HCT116 (cell line): Measurements from ENCODE around the gene CHCHD3. TPM values are rescaled to one million over a fixed set of nuclear protein-coding genes. Genes with fewer than 3 reads are reported as not detected.

Experiments used
- ATAC-seq: fragments of 200-7000 bp; cut with Tn5 transposase; 2 replicates; pipeline ENCODE4 v1.9.1; 2020; ENCODE audit warnings: mild to moderate bottlenecking, moderate library complexity
- BruUV-seq: library from RNA; stranded (reverse); fragments of 400-500 nt; replicated peaks from 2 replicates; lab custom pipeline; 2021; lab: Mats Ljungman, UMichigan
- CTCF ChIA-PET: fragments of 300-600 bp; sonication (Branson Sonifier 250); formaldehyde crosslinking; loops from one replicate; lab custom pipeline; 2021; ENCODE audit warnings: antibody characterized with exemption; lab: Charles Lee
- POLR2A ChIA-PET: fragments of 300-600, 350-600 bp; sonication (Branson Sonifier 250); formaldehyde crosslinking; loops from one replicate; lab custom pipeline; 2021; ENCODE audit warnings: antibody characterized with exemption; lab: Charles Lee
- RAD21 ChIA-PET, 2 experiments: fragments of 300-600 bp; sonication (Branson Sonifier 250); formaldehyde crosslinking; loops; one replicate each; lab custom pipeline; 2023; ENCODE audit warnings: low total read pairs in 2 of 2; ENCODE audit not compliant: uncharacterized antibody in 2 of 2, unreplicated experiment in 2 of 2, low non-redundant PET in 1 of 2; lab: Charles Lee
- DNase-seq: peaks from one replicate; pipeline ENCODE4 v3.0.0-alpha.2; 2010; ENCODE audit warnings: low read depth, low spot score
- H2AFZ ChIP-seq: fragments of 200-600 bp; shearing (Covaris generic), sonication (generic); 2 replicates; pipeline ENCODE4 v1.6.1; 2017; ENCODE audit warnings: low read depth, mixed run types, mixed read lengths, antibody characterized with exemption, low read length; ENCODE audit not compliant: poor library complexity, severe bottlenecking
- H3K27ac ChIP-seq: 2 replicates; pipeline ENCODE4 v1.5.1; 2012; ENCODE audit warnings: low read depth, low read length
- H3K27me3 ChIP-seq: fragments of 200-600 bp; sonication (generic); 2 replicates; pipeline ENCODE4 v1.6.1; 2016; ENCODE audit warnings: mixed run types, low read length, mixed read lengths; ENCODE audit not compliant: insufficient read depth
- H3K36me3 ChIP-seq, 2 experiments: fragments of 200-500 bp in 1 of 2; fragments of 200-600 bp in 1 of 2; sonication (Bioruptor generic) in 1 of 2; sonication (generic) in 1 of 2; 2 replicates each; pipeline versions ENCODE4 v1.5.1 to v1.6.1; 2014 to 2016; ENCODE audit warnings: low read length in 2 of 2, inconsistent platforms in 1 of 2, mixed read lengths in 1 of 2, mixed run types in 1 of 2; ENCODE audit not compliant: insufficient read depth in 2 of 2, control insufficient read depth in 1 of 2
- H3K4me1 ChIP-seq, 2 experiments: fragments of 200-600 bp in 1 of 2; sonication (generic) in 1 of 2; 2 replicates each; pipeline versions ENCODE4 v1.5.1 to v1.6.1; 2012 to 2017; ENCODE audit warnings: low read length in 2 of 2, inconsistent platforms in 1 of 2, mild to moderate bottlenecking in 1 of 2, mixed read lengths in 1 of 2, mixed run types in 1 of 2, moderate library complexity in 1 of 2; ENCODE audit not compliant: insufficient read depth in 2 of 2, control insufficient read depth in 1 of 2
- H3K4me2 ChIP-seq: fragments of 200-600 bp; sonication (generic); 2 replicates; pipeline ENCODE4 v1.6.1; 2017; ENCODE audit warnings: mixed run types, low read length, mixed read lengths
- H3K4me3 ChIP-seq, 2 experiments: fragments of 200-600 bp in 1 of 2; sonication (generic) in 1 of 2; replicated peaks in 1 of 2; 2 replicates each; pipeline ENCODE4 v1.5.1; 2011 to 2016; ENCODE audit warnings: low read length in 2 of 2, control low read depth in 1 of 2, low read depth in 1 of 2, mild to moderate bottlenecking in 1 of 2, mixed read lengths in 1 of 2, mixed run types in 1 of 2
- H3K79me2 ChIP-seq: fragments of 200-600 bp; sonication (generic); 2 replicates; pipeline ENCODE4 v1.6.1; 2017; ENCODE audit warnings: mild to moderate bottlenecking, mixed run types, low read length, moderate library complexity, mixed read lengths; ENCODE audit not compliant: insufficient read depth
- H3K9ac ChIP-seq: fragments of 200-600 bp; sonication (generic); 2 replicates; pipeline ENCODE4 v1.6.1; 2016; ENCODE audit warnings: low read length, mixed read lengths
- H3K9me2 ChIP-seq: fragments of 200-600 bp; sonication (generic), shearing (Covaris generic); 2 replicates; pipeline ENCODE4 v1.6.1; 2017; ENCODE audit warnings: mixed run types, mild to moderate bottlenecking, moderate library complexity; ENCODE audit not compliant: insufficient read depth
- H3K9me3 ChIP-seq, 2 experiments: fragments of 200-500 bp in 1 of 2; fragments of 200-600 bp in 1 of 2; sonication (Bioruptor generic) in 1 of 2; sonication (generic) in 1 of 2; 2 replicates each; pipeline ENCODE4 v1.6.1; 2014 to 2017; ENCODE audit warnings: low read length in 2 of 2, mixed read lengths in 2 of 2, inconsistent platforms in 1 of 2, low read depth in 1 of 2, mild to moderate bottlenecking in 1 of 2, mixed run types in 1 of 2, moderate library complexity in 1 of 2; ENCODE audit not compliant: control insufficient read depth in 1 of 2, insufficient read depth in 1 of 2
- H4K20me1 ChIP-seq: fragments of 200-600 bp; sonication (generic), shearing (Covaris generic); 2 replicates; pipeline ENCODE4 v1.6.1; 2017; ENCODE audit warnings: mixed run types, mild to moderate bottlenecking, moderate library complexity; ENCODE audit not compliant: insufficient read depth
- CBX3 ChIP-seq: IDR thresholded peaks from 2 replicates; pipeline ENCODE4 v1.6.1; 2012; ENCODE audit warnings: low read depth
- ELF1 ChIP-seq: IDR thresholded peaks from 2 replicates; pipeline ENCODE4 v1.6.1; 2012; ENCODE audit warnings: low read depth, borderline replicate concordance
- EZH2 ChIP-seq: fragments of 200-600 bp; sonication (generic); IDR thresholded peaks from 2 replicates; pipeline ENCODE4 v1.6.1; 2017; ENCODE audit warnings: antibody characterized with exemption, mixed run types
- EZH2phosphoT487 ChIP-seq: fragments of 200-600 bp; IDR thresholded peaks from 2 replicates; pipeline ENCODE4 v1.6.1; 2018; ENCODE audit warnings: antibody characterized with exemption, borderline replicate concordance
- JUND ChIP-seq: IDR thresholded peaks from 2 replicates; pipeline ENCODE4 v1.6.1; 2012
- POLR2A ChIP-seq: IDR thresholded peaks from 2 replicates; pipeline ENCODE4 v1.7.0; 2011; ENCODE audit warnings: borderline replicate concordance; ENCODE audit not compliant: insufficient read depth, insufficient read length; ENCODE audit errors: extremely low read depth
- RAD21 ChIP-seq: IDR thresholded peaks from 2 replicates; pipeline ENCODE4 v1.6.1; 2012; ENCODE audit warnings: low read depth, mild to moderate bottlenecking
- SIN3A ChIP-seq: IDR thresholded peaks from 2 replicates; pipeline ENCODE4 v1.6.1; 2012; ENCODE audit warnings: low read depth
- SP1 ChIP-seq: IDR thresholded peaks from 2 replicates; pipeline ENCODE4 v1.6.1; 2012; ENCODE audit warnings: low read depth
- intact Hi-C: fragments of 100-400 bp; cut with micrococcal nuclease; formaldehyde crosslinking; loops from 2 replicates; pipeline ENCODE4 v1.10.0; 2022
- total RNA-seq: library from RNA; stranded (reverse); gene quantifications from one replicate; pipeline ENCODE4 v1.2.1, GENCODE V29; 2021; ENCODE audit not compliant: unreplicated experiment
- TF ChIP-seq, protein P1 (sequence below): IDR thresholded peaks from 2 replicates; pipeline ENCODE4 v1.6.1; 2012
- TF ChIP-seq, protein P2 (sequence below): IDR thresholded peaks from 2 replicates; pipeline ENCODE4 v1.6.1; 2011; ENCODE audit warnings: mild to moderate bottlenecking, low read length, moderate library complexity; ENCODE audit not compliant: insufficient replicate concordance; ENCODE audit errors: extremely low read depth

Gene CHCHD3
- total RNA-seq, 1 experiment from 2014 or later: 73.5 TPM

DNA sequence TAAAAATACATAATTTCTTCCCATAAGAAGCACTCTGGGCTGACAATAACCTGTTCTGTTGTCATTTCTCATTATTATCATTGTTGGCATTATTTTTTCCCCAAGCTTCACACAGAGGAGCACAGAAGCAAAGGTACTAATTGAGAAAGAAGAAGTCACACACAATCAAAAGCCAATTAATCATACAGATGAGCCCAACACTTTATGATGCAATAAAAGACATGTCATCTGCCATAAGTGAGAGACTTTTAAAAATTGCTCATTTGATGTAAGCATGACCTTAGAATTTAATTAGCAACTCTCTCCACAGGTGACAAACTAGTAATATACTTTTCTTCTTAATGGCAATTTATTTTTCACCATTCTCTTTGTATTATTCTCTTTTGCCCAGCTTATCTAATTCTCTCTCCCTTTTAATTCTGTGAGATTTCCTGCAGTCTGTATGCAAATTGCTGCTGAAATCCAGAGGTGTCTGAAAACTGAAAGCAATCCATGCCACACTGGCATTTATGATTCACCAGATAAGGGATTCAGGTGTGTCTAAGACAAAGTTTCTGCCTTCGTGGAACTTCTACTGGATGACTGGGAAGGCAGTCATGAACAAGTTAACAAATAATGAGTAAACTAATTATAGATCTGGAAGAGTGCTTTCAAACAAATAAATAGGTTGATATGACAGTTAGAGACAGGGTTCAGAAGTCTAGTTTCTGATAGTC is 203.5 kb downstream of the CHCHD3 start:
- Histone ChIP-seq H3K9ac (no peak overlapping the region), H3K79me2 (peaks cover 8% of the 10 kb centered on the region; the same call in 1 of the 2 replicates), H2AFZ (no peak overlapping the region), H3K27ac (no peak overlapping the region), H3K36me3 (no peaks in the 10 kb centered on the region), H3K4me1 (no peaks in the 10 kb centered on the region)
- no peak for DNase-seq
- POLR2A ChIA-PET: no interaction called here
- no TSS peak for BruUV-seq
- intact Hi-C loops: no loop called here
- CTCF ChIA-PET: no interaction called here
- RAD21 ChIA-PET: no interaction called here
- TF ChIP-seq JUND: no peak
- TF ChIP-seq POLR2A: no peak
- TF ChIP-seq, protein P1, sequence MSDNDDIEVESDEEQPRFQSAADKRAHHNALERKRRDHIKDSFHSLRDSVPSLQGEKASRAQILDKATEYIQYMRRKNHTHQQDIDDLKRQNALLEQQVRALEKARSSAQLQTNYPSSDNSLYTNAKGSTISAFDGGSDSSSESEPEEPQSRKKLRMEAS: no peak
- no peak for TF ChIP-seq SIN3A
- no peak for TF ChIP-seq ELF1
- TF ChIP-seq, protein P2, sequence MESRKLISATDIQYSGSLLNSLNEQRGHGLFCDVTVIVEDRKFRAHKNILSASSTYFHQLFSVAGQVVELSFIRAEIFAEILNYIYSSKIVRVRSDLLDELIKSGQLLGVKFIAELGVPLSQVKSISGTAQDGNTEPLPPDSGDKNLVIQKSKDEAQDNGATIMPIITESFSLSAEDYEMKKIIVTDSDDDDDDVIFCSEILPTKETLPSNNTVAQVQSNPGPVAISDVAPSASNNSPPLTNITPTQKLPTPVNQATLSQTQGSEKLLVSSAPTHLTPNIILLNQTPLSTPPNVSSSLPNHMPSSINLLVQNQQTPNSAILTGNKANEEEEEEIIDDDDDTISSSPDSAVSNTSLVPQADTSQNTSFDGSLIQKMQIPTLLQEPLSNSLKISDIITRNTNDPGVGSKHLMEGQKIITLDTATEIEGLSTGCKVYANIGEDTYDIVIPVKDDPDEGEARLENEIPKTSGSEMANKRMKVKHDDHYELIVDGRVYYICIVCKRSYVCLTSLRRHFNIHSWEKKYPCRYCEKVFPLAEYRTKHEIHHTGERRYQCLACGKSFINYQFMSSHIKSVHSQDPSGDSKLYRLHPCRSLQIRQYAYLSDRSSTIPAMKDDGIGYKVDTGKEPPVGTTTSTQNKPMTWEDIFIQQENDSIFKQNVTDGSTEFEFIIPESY: no peak
- TF ChIP-seq SP1: no peak
- TF ChIP-seq RAD21: no peak
- no peak for TF ChIP-seq EZH2phosphoT487
- TF ChIP-seq EZH2: no peak
- TF ChIP-seq CBX3: no peak
- TF ChIP-seq, all 23 proteins: peak for 0
- no peaks in the 10 kb centered on the region for H3K9me3 ChIP-seq
- H3K27me3 ChIP-seq: no peaks in the 10 kb centered on the region
- no peak for ATAC-seq
- no peak overlapping the region for H3K4me3 ChIP-seq
- H4K20me1 ChIP-seq: no peaks in the 10 kb centered on the region
- no peaks in the 10 kb centered on the region for H3K9me2 ChIP-seq
- H3K4me2 ChIP-seq: no peak overlapping the region
